ENCODE measurements around the gene TMEM132A. TPM values are rescaled to one million over a fixed set of nuclear protein-coding genes. Genes with fewer than 3 reads are reported as not detected.

The TMEM132A gene
- total RNA-seq, 4 donors from 2014 or later = 11.8 to 52.7 (median 17.8) TPM

DNA sequence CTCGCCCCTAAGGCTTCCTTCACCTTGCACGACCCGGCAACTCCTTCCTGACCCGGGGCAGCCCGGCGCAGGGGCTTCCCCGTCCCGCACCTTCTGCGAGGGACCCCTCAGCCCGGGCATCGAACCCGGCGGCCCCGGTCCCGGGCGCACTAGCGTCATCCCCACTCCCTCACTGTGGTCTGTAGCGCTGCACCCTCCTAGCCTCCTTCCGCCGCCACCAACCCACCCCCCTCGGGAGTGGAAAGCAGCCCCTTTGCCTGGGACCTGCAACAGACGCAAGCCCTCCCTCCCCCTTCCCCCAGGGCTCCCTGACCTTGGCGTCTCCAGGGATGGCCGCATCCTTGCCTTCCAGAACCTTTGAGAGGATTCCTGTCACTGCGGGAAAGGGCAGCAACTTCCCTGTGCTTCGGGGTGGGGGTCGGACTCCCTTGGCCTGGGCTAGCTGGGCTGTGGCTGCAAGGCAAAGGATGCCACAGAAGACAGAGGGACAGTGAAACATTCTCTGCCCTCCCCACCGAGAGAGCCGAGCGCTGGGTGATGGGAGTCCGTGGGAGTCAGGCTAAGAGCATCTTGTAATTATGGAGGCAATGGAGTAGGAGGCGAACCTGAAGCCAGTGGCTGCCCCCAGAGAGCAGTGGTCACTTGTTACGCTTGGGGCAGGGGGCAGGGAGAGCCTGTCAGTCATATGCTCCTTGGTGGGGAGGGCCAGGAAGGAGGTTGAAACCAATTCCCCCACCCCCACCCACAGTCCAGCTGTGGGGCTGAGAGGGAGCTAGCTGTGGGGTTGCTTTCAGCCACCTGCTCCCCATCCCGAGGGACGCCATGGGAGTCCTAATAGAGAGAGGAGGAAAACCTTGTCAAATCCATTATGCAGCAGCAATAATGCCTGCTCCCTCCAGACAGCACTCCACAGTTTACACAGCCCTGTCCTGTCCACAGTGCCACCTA lies 920 bp downstream of the TMEM132A start:
- 0% methylated on average over 4 of the region's 35 CpGs; no CpG with 5 or more reads in 1 of the 2 donors for WGBS, 2 donors
- H3K4me3 ChIP-seq = peak overlapping the region; percentile 57 to 81 (median 63)
- H3K9me3 ChIP-seq = no peaks in the 10 kb centered on the region
- TF ChIP-seq CTCF (IDR thresholded peaks at IDR 0.05) (no peak), POLR2A (IDR thresholded peaks at IDR 0.05) (no peak)
- H3K27me3 ChIP-seq = peaks cover 0 to 30% (median 0%) of the 10 kb centered on the region in 4 donors
- peak overlapping the region in 3 of 4 donors; percentile 40 to 74 (median 59) for H3K27ac ChIP-seq
- peaks cover 26 to 51% (median 28%) of the 10 kb centered on the region in 3 donors for H3K36me3 ChIP-seq
- peaks cover 20 to 59% (median 27%) of the 10 kb centered on the region in 3 donors for H3K4me1 ChIP-seq
- no peak for DNase-seq
- intact Hi-C loops (cut with DNase I) = no loop called here

DNA sequence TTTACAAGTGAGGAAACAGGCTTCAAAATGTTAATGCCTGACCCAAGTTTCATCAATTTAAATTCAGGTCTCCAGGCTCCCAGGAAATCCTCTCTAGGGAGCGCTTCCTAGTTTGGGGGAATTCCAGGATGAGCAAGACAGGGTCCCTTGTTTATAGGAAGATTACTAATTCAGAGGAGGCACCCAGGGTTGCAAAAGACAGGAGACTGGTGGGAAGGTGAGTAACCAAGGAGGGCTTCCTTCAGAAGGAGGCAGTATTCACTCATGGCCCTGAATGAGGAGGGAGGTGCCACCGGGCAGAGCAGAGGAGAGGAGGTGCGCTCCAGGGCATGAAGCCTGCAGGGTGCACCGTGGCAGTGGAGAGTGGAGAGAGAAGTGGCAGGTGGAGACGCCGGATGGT lies 1.6 kb downstream of the TMEM132A start:
- DNase-seq = no peak
- intact Hi-C loops (cut with DNase I) = no loop called here
- Histone ChIP-seq H3K36me3 (peaks cover 19 to 51% (median 26%) of the 10 kb centered on the region in 3 donors), H3K9me3 (no peaks in the 10 kb centered on the region), H3K27ac (no peak overlapping the region), H3K27me3 (peaks cover 0 to 30% (median 0%) of the 10 kb centered on the region in 4 donors), H3K4me1 (peaks cover 20 to 53% (median 23%) of the 10 kb centered on the region in 3 donors), H3K4me3 (peak overlapping the region in 2 of 4 donors; percentile 57 to 81)
- WGBS, 2 donors = 35 to 54% methylated on average over 2 to 5 of the region's 6 CpGs
- TF ChIP-seq POLR2A (IDR thresholded peaks at IDR 0.05) (no peak), CTCF (IDR thresholded peaks at IDR 0.05) (no peak)

DNA sequence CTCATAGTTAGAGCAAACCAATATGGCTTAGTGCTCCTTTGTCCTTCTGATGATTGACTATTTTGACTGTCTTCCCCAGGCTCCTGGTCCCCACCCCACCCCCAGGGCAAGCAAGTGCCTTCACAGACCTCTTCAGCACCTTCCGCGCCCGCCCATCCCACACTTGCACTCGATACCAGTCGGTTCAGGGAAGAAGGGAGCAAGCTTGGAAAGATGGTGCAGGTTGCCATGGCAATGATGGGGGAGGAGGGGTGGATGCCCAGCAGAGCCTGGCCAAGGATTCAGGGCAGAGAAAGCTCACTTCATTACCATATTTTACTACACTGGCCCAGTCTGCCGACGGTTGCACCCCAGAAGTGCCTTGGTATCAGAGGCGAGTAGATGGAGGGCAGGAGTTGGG lies 2.2 kb downstream of the TMEM132A start:
- no peak overlapping the region for H3K4me3 ChIP-seq
- no peak overlapping the region for H3K27ac ChIP-seq
- TF ChIP-seq CTCF (IDR thresholded peaks at IDR 0.05) (no peak), POLR2A (IDR thresholded peaks at IDR 0.05) (no peak)
- H3K9me3 ChIP-seq = no peaks in the 10 kb centered on the region
- DNase-seq = no peak
- intact Hi-C loops (cut with DNase I) = no loop called here
- WGBS, 2 donors = 85 to 90% methylated on average over 4 to 7 of the region's 8 CpGs
- H3K36me3 ChIP-seq = peaks cover 15 to 51% (median 20%) of the 10 kb centered on the region in 3 donors
- peaks cover 20 to 53% (median 23%) of the 10 kb centered on the region in 3 donors for H3K4me1 ChIP-seq
- H3K27me3 ChIP-seq = peaks cover 0 to 30% (median 0%) of the 10 kb centered on the region in 4 donors

DNA sequence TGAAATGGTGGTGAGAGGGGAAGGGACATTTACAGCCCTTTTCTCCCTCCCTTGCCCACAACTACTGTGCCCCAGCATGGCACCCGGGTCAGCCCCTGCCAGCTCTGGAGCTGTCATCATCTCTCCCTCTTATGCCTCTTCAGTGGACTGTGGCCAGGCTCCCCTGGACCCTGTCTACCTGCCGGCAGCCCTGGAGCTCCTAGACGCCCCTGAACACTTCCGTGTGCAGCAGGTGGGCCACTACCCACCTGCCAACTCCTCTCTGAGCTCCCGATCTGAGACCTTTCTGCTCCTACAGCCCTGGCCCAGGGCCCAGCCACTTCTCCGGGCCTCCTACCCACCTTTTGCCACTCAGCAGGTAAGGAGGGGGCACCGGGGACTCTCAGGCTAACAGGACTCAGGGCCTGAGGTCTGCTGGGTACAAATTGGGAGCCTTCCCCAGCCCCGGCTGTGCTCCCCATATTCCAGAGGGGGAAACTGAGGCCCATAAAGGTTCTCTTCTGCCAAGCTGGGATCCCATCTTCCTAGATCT lies 2.9 kb downstream of the TMEM132A start:
- H3K36me3 ChIP-seq = peaks cover 9 to 51% (median 13%) of the 10 kb centered on the region in 3 donors
- WGBS, 2 donors = 79 to 86% methylated on average over 1 to 6 of the region's 8 CpGs
- no peak for TF ChIP-seq CTCF (IDR thresholded peaks at IDR 0.05)
- no peak for TF ChIP-seq POLR2A (IDR thresholded peaks at IDR 0.05)
- DNase-seq = no peak
- H3K9me3 ChIP-seq = no peaks in the 10 kb centered on the region
- no peak overlapping the region for H3K4me3 ChIP-seq
- peaks cover 20 to 53% (median 23%) of the 10 kb centered on the region in 3 donors for H3K4me1 ChIP-seq
- peaks cover 0 to 30% (median 0%) of the 10 kb centered on the region in 4 donors for H3K27me3 ChIP-seq
- intact Hi-C loops (cut with DNase I) = no loop called here
- no peak overlapping the region for H3K27ac ChIP-seq

DNA sequence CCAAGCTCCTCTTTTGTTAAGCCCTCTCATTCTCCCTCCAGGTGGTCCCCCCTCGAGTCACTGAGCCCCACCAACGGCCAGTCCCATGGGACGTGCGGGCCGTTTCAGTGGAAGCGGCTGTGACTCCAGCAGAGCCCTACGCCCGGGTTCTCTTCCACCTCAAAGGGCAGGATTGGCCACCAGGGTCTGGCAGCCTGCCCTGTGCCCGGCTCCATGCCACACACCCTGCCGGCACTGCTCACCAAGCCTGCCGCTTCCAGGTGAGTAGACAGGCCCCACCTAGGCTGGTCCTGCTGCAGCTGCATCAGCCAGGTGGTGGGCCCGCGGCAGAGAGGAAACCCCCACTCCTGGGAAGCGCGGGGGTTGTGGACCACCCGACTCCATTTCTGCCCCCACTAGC lies 3.3 kb downstream of the TMEM132A start:
- Histone ChIP-seq H3K27ac (no peak overlapping the region), H3K9me3 (no peaks in the 10 kb centered on the region), H3K36me3 (peaks cover 4 to 49% (median 9%) of the 10 kb centered on the region in 3 donors), H3K27me3 (peaks cover 0 to 30% (median 0%) of the 10 kb centered on the region in 4 donors), H3K4me1 (peaks cover 20 to 55% (median 25%) of the 10 kb centered on the region in 3 donors), H3K4me3 (no peak overlapping the region)
- intact Hi-C loops (cut with DNase I) = no loop called here
- TF ChIP-seq CTCF (IDR thresholded peaks at IDR 0.05) (peak in 2 of 6 experiments; percentile 5 to 32), POLR2A (IDR thresholded peaks at IDR 0.05) (no peak)
- no peak for DNase-seq
- WGBS, 2 donors = 69 to 79% methylated on average over 5 to 10 of the region's 16 CpGs

All from esophagus squamous epithelium (tissue), 5 donors.